Fibroblast of lung (primary cell): ENCODE measurements around the gene ZNF614. TPM values are rescaled to one million over a fixed set of nuclear protein-coding genes. Genes with fewer than 3 reads are reported as not detected.
"Not testable (repeated sequence)": the region's sequence is repeated elsewhere in the genome, so short reads cannot be mapped to it uniquely, and the experiment has no call there.

Source experiments
- DNase-seq, 2 donors: peaks; one replicate each; pipeline versions ENCODE4 v3.0.0 to v3.0.0-alpha.2; 2010; ENCODE audit warnings: low read depth in 2 of 2
- H2AFZ ChIP-seq: 2 replicates; pipeline ENCODE4 v1.5.1; 2012; ENCODE audit warnings: low read length, control low read depth, inconsistent platforms
- H3K27ac ChIP-seq: 2 replicates; pipeline ENCODE4 v1.5.1; 2011; ENCODE audit warnings: low read length, control low read depth; ENCODE audit not compliant: insufficient read depth
- H3K27me3 ChIP-seq: 2 replicates; pipeline ENCODE4 v1.5.1; 2011; ENCODE audit warnings: mild to moderate bottlenecking, low read length; ENCODE audit not compliant: control insufficient read depth, insufficient read depth
- H3K36me3 ChIP-seq: 2 replicates; pipeline ENCODE4 v1.5.1; 2011; ENCODE audit warnings: low read length; ENCODE audit not compliant: control insufficient read depth, insufficient read depth
- H3K4me1 ChIP-seq: 2 replicates; pipeline ENCODE4 v1.5.1; 2011; ENCODE audit warnings: low read length; ENCODE audit not compliant: control insufficient read depth, insufficient read depth; ENCODE audit errors: extremely low read depth
- H3K4me2 ChIP-seq: 2 replicates; pipeline ENCODE4 v1.5.1; 2011; ENCODE audit warnings: low read length, control low read depth; ENCODE audit not compliant: insufficient read depth; ENCODE audit errors: extremely low read depth
- H3K4me3 ChIP-seq, 4 experiments: fragments of 200-600 bp in 1 of 4; sonication (generic) in 1 of 4; replicated peaks in 1 of 4; 2 replicates each; pipeline ENCODE4 v1.5.1; 2011 to 2016; ENCODE audit warnings: low read length in 4 of 4, low read depth in 3 of 4, mild to moderate bottlenecking in 3 of 4, control low read depth in 2 of 4, inconsistent platforms in 1 of 4, mixed read lengths in 1 of 4; ENCODE audit not compliant: insufficient read depth in 1 of 4; ENCODE audit errors: control extremely low read depth in 1 of 4
- H3K79me2 ChIP-seq: 2 replicates; pipeline ENCODE4 v1.5.1; 2012; ENCODE audit warnings: mild to moderate bottlenecking, low read length, inconsistent platforms; ENCODE audit not compliant: control insufficient read depth, insufficient read depth
- H3K9ac ChIP-seq: 2 replicates; pipeline ENCODE4 v1.5.1; 2011; ENCODE audit warnings: mild to moderate bottlenecking, low read length, control low read depth; ENCODE audit not compliant: insufficient read depth
- H3K9me3 ChIP-seq: 2 replicates; pipeline ENCODE4 v1.5.1; 2012; ENCODE audit warnings: low read depth, low read length; ENCODE audit not compliant: control insufficient read depth, insufficient read depth
- H4K20me1 ChIP-seq: 2 replicates; pipeline ENCODE4 v1.5.1; 2011; ENCODE audit warnings: low read length; ENCODE audit not compliant: control insufficient read depth, insufficient read depth; ENCODE audit errors: extremely low read depth
- EZH2 ChIP-seq: IDR thresholded peaks from 2 replicates; pipeline ENCODE4 v1.5.1; 2012; ENCODE audit warnings: low read length, control low read depth, mild to moderate bottlenecking; ENCODE audit errors: missing control alignments
- polyA plus RNA-seq, 2 donors: library from polyadenylated mRNA; depleted of rRNA in 1 of 2; stranded (reverse) in 1 of 2; unstranded in 1 of 2; fragments of >200 nt; gene quantifications; 2 replicates each; pipeline ENCODE4 v1.2.1, GENCODE V29; 2011 to 2012; ENCODE audit warnings: missing spikeins in 1 of 2
- total RNA-seq: library from RNA; depleted of rRNA; stranded (reverse); fragments of >200 nt; gene quantifications from 2 replicates; pipeline ENCODE4 v1.2.1, GENCODE V29; 2014
- TF ChIP-seq, protein P1 (sequence below), 2 donors: IDR thresholded peaks in 1 of 2; conservative IDR thresholded peaks in 1 of 2; 1 replicate in 1 of 2; 2 replicates in 1 of 2; pipeline ENCODE4 v1.5.1; 2011 to 2012; ENCODE audit warnings: low read length in 2 of 2, control low read depth in 1 of 2, inconsistent platforms in 1 of 2, low read depth in 1 of 2, mild to moderate bottlenecking in 1 of 2

The ZNF614 gene
- total and polyA plus RNA-seq, 2 donors (not counting 1 experiment from before 2014, with no cell fraction given): 7.2 to 9.2 TPM

DNA sequence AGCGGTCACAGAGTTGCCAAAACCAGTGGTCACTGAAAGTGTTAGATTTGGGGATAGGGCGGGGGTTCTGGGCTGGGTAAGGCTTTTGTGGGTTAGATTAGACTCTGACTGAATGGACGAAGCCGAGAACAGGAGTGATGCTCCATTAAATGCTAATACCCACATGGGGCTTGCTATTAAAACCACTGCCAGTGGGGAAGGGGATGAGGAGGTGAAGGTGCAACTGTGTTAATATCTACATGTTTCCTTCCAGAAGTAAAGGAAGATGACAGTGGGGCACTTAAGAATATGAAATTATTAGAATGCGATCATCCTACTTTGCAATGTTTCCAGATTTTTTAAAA is 573 bp upstream of the ZNF614 start:
- peak overlapping the region; percentile 58 to 99 (median 79) for H3K4me3 ChIP-seq
- H3K79me2 ChIP-seq: peaks cover 6% of the 10 kb centered on the region
- peak overlapping the region; percentile 96 for H3K9ac ChIP-seq
- H3K36me3 ChIP-seq: peaks cover 8% of the 10 kb centered on the region
- H4K20me1 ChIP-seq: no peaks in the 10 kb centered on the region
- H3K4me2 ChIP-seq: peak overlapping the region; percentile 81
- H3K27me3 ChIP-seq: no peaks in the 10 kb centered on the region
- peak overlapping the region; percentile 94 for H3K27ac ChIP-seq
- peaks cover 3% of the 10 kb centered on the region for H3K4me1 ChIP-seq
- peak overlapping the region; percentile 73 for H2AFZ ChIP-seq
- no peak for DNase-seq
- peaks cover 2% of the 10 kb centered on the region for H3K9me3 ChIP-seq
- TF ChIP-seq, protein P1, sequence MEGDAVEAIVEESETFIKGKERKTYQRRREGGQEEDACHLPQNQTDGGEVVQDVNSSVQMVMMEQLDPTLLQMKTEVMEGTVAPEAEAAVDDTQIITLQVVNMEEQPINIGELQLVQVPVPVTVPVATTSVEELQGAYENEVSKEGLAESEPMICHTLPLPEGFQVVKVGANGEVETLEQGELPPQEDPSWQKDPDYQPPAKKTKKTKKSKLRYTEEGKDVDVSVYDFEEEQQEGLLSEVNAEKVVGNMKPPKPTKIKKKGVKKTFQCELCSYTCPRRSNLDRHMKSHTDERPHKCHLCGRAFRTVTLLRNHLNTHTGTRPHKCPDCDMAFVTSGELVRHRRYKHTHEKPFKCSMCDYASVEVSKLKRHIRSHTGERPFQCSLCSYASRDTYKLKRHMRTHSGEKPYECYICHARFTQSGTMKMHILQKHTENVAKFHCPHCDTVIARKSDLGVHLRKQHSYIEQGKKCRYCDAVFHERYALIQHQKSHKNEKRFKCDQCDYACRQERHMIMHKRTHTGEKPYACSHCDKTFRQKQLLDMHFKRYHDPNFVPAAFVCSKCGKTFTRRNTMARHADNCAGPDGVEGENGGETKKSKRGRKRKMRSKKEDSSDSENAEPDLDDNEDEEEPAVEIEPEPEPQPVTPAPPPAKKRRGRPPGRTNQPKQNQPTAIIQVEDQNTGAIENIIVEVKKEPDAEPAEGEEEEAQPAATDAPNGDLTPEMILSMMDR (conservative IDR thresholded peaks at IDR 0.05 in 1 of 2, IDR thresholded peaks at IDR 0.05 in 1 of 2; ENCODE audit: low read depth in 1 of 2, low read length in 2 of 2): no peak
- TF ChIP-seq EZH2: no peak

DNA sequence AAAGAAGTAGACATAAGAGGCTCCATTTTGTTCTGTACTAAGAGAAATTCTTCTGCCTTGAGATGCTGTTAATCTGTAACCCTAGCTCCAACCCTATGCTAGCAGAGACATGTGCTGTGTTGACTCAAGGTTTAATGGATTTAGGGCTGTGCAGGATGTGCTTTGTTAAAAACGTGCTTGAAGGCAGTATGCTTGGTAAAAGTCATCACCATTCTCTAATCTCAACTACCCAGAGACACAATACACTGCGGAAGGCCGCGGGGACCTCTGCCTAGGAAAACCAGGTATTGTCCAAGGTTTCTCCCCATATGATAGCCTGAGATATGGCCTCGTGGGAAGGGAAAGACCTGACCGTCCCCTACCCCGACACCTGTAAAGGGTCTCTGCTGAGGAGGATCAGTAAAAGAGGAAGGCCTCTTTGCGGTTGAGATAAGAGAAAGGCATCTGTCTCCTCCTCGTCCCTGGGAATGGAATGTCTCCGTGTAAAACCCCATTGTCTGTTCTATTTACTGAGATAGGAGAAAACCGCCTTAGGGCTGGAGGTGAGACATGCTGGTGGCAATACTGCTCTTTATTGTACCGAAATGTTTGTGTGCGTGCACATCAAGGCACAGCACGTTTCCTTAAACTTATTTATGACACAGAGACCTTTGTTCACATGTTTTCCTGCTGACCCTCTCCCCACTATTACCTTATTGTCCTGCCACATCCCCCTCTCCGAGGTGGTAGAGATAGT is 1.8 kb downstream of the ZNF614 start:
- H3K9me3 ChIP-seq, H2AFZ ChIP-seq, H3K27ac ChIP-seq, H3K27me3 ChIP-seq, H3K4me1 ChIP-seq, H3K9ac ChIP-seq, H4K20me1 ChIP-seq, DNase-seq, H3K79me2 ChIP-seq, H3K4me2 ChIP-seq, H3K4me3 ChIP-seq: not testable (repeated sequence)
- peaks cover 11% of the 10 kb centered on the region for H3K36me3 ChIP-seq

DNA sequence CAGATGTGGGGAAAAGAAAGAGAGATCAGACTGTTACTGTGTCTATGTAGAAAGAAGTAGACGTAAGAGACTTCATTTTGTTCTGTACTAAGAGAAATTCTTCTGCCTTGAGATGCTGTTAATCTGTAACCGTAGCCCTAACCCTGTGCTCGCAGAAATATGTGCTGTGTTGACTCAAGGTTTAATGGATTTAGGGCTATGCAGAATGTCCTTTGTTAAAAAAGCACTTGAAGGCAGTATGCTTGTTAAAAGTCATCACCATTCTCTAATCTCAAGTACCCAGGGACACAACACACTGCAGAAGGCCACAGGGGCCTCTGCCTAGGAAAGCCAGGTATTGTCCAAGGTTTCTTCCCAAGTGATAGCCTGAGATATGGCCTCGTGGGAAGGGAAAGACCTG is 3.7 kb downstream of the ZNF614 start:
- H3K4me3 ChIP-seq, H2AFZ ChIP-seq, H3K79me2 ChIP-seq, H3K9me3 ChIP-seq, H3K27me3 ChIP-seq, H3K9ac ChIP-seq, H3K4me1 ChIP-seq, DNase-seq, H4K20me1 ChIP-seq, H3K4me2 ChIP-seq, H3K27ac ChIP-seq: not testable (repeated sequence)
- peaks cover 13% of the 10 kb centered on the region for H3K36me3 ChIP-seq

DNA sequence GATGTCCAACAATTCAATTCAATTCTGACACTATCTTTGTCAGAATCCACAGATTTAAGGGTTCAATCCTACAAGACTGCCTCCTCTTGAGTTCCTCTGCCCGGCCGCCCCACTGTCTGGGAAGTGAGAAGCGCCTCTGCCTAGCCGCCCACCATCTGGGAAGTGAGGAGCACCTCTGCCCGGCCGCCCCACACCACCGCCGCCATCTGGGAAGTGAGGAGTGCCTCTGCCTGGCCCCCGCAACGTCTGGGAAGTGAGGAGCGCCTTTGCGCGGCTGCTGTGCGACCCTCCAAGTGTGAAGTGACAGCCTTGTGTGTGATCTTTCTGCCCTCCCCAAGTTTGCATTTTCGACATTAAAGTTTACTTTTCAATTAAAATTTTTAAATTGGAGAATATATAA is 6.0 kb downstream of the ZNF614 start:
- no peak for DNase-seq
- no peak overlapping the region for H3K27ac ChIP-seq

More for the DNA sequence above, 6.0 kb downstream of the ZNF614 start:
- Histone ChIP-seq H3K36me3 (peaks cover 19% of the 10 kb centered on the region), H3K4me3 (no peak overlapping the region), H2AFZ (no peak overlapping the region), H3K27me3 (no peaks in the 10 kb centered on the region), H3K4me1 (peaks cover 1% of the 10 kb centered on the region), H3K4me2 (no peak overlapping the region), H3K9ac (no peak overlapping the region), H3K9me3 (no peaks in the 10 kb centered on the region), H4K20me1 (no peaks in the 10 kb centered on the region), H3K79me2 (peaks cover 2% of the 10 kb centered on the region)
- TF ChIP-seq EZH2: no peak
- TF ChIP-seq, protein P1 (conservative IDR thresholded peaks at IDR 0.05 in 1 of 2, IDR thresholded peaks at IDR 0.05 in 1 of 2; ENCODE audit: low read depth in 1 of 2, low read length in 2 of 2): no peak
